Activated T-cell treated with anti-CD3 and anti-CD28 coated beads, Interleukin-2, amount 50 U/mL, for 24 hours (primary cell): ENCODE data around the gene NCAM2.

Source experiments
- DNase-seq: peaks from one replicate; pipeline ENCODE4 v3.0.0-alpha.2; 2020
- H3K27ac Mint-ChIP-seq: 2 replicates; pipeline ENCODE4 v1.8.0; 2020; ENCODE audit warnings: mild to moderate bottlenecking, mixed read lengths
- H3K27me3 Mint-ChIP-seq: 2 replicates; pipeline ENCODE4 v1.8.0; 2020; ENCODE audit warnings: mixed read lengths
- H3K36me3 Mint-ChIP-seq: 2 replicates; pipeline ENCODE4 v1.8.0; 2020; ENCODE audit warnings: low read depth, mixed read lengths
- H3K4me1 Mint-ChIP-seq: 2 replicates; pipeline ENCODE4 v1.8.0; 2020; ENCODE audit warnings: low read depth, mixed read lengths
- H3K4me3 Mint-ChIP-seq: 2 replicates; pipeline ENCODE4 v1.8.0; 2020; ENCODE audit warnings: mild to moderate bottlenecking, moderate library complexity, mixed read lengths
- H3K9me3 Mint-ChIP-seq: 2 replicates; pipeline ENCODE4 v1.8.0; 2020; ENCODE audit warnings: mixed read lengths

The NCAM2 gene

GRCh38 chr21:21184771-21185528 lies 186.7 kb downstream of the NCAM2 start:
- H3K4me1 Mint-ChIP-seq, result no peaks in the 10 kb centered on the region
- no peaks in the 10 kb centered on the region for H3K36me3 Mint-ChIP-seq
- no peaks in the 10 kb centered on the region for H3K27me3 Mint-ChIP-seq
- no peak overlapping the region for H3K4me3 Mint-ChIP-seq
- no peak overlapping the region for H3K27ac Mint-ChIP-seq
- H3K9me3 Mint-ChIP-seq, result no peaks in the 10 kb centered on the region
- DNase-seq, result no peak

GRCh38 chr21:21187579-21187978 lies 189.4 kb downstream of the NCAM2 start:
- Mint-ChIP-seq H3K27ac (no peak overlapping the region), H3K4me3 (no peak overlapping the region), H3K9me3 (no peaks in the 10 kb centered on the region), H3K4me1 (no peaks in the 10 kb centered on the region), H3K27me3 (no peaks in the 10 kb centered on the region), H3K36me3 (no peaks in the 10 kb centered on the region)
- no peak for DNase-seq

DNA sequence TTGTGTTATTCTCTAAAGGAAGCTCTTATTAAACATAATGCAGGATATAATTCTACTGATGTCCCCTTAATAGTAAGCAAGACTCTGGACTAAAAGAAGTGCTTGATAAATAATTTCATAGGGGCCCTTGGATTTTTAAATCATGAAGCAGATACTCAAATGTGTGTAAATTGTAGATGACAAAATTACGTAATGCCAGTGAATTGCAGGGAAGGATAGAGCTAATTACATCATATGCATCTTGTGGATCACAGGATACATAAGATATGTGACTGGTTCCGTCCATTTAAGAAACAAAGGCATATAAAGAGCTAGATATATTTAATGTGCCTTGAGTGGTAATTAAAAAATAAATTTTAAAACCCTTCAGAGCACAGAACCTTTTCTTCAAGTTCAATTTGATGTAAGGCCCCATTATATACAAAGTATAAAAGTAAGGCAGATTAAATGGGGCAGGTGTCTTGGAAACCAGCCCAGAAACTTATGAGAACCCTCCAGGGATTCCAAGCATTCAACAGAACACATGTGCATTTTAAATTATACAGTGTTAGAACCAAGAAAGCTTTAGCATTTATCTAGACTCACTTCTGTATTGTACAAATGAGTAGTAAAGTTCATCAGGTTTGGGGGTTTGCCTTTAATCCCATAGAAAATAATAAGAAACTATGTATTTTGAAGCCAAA lies 190.4 kb downstream of the NCAM2 start:
- Mint-ChIP-seq H3K27ac (no peak overlapping the region), H3K36me3 (no peaks in the 10 kb centered on the region), H3K4me1 (no peaks in the 10 kb centered on the region), H3K4me3 (no peak overlapping the region), H3K27me3 (no peaks in the 10 kb centered on the region), H3K9me3 (no peaks in the 10 kb centered on the region)
- DNase-seq, result no peak

DNA sequence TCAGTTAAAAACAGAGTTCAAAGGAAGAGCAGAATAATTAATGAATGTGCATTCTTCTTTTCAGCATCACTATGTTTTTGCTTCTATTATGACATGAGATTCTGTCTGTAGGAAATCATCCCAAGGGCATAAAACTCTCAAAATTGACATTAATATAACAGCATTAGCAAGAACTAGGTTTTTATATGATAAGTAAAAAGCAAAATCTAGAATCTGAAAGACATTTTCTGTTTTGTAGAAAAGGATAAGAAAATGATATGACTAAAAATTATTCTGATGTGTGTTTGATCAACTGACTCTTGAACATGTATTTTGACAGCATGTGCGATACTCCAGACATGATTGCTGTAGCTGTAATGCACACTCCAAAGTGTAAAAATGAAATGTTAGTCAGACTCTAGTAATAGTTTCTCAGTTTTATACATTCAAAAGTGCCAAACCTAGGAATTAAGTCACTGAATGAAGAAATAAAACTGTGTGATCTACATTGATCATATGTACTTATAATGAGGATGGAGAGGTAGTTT lies 197.3 kb downstream of the NCAM2 start:
- Mint-ChIP-seq H3K9me3 (no peaks in the 10 kb centered on the region), H3K27ac (no peak overlapping the region), H3K4me3 (no peak overlapping the region), H3K36me3 (no peaks in the 10 kb centered on the region), H3K4me1 (peaks cover 18% of the 10 kb centered on the region), H3K27me3 (no peaks in the 10 kb centered on the region)
- DNase-seq, result no peak

- H3K27ac Mint-ChIP-seq, result no peak overlapping the region
- peaks cover 19% of the 10 kb centered on the region for H3K4me1 Mint-ChIP-seq
- H3K27me3 Mint-ChIP-seq, result no peaks in the 10 kb centered on the region
- H3K9me3 Mint-ChIP-seq, result no peaks in the 10 kb centered on the region
- H3K4me3 Mint-ChIP-seq, result no peak overlapping the region
- DNase-seq, result no peak
- no peaks in the 10 kb centered on the region for H3K36me3 Mint-ChIP-seq
Measured at GRCh38 chr21:21196087-21196486, 197.9 kb downstream of the NCAM2 start.

DNA sequence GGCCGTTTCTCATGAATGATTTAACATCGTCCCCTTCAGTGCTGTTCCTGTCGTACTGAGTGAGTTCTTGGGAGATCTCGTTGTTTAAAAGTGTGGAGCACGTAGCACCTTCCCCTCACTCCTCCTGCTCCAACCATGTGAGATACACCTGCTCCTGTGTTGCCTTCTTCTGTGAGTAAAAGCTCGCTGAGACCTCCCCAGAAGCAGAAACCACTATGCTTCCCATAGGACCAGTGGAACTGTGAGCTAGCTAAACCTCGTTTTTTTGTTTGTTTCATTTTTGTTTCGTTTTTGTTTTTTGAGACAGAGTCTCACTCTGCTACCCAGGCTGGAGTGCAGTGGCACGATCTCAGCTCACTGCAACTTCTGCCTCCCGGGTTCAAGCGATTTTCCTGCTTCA lies 198.6 kb downstream of the NCAM2 start:
- H3K36me3 Mint-ChIP-seq, result no peaks in the 10 kb centered on the region
- peaks cover 25% of the 10 kb centered on the region for H3K4me1 Mint-ChIP-seq
- no peaks in the 10 kb centered on the region for H3K27me3 Mint-ChIP-seq
- H3K9me3 Mint-ChIP-seq, result no peaks in the 10 kb centered on the region
- H3K27ac Mint-ChIP-seq, result no peak overlapping the region
- H3K4me3 Mint-ChIP-seq, result no peak overlapping the region
- no peak for DNase-seq

DNA sequence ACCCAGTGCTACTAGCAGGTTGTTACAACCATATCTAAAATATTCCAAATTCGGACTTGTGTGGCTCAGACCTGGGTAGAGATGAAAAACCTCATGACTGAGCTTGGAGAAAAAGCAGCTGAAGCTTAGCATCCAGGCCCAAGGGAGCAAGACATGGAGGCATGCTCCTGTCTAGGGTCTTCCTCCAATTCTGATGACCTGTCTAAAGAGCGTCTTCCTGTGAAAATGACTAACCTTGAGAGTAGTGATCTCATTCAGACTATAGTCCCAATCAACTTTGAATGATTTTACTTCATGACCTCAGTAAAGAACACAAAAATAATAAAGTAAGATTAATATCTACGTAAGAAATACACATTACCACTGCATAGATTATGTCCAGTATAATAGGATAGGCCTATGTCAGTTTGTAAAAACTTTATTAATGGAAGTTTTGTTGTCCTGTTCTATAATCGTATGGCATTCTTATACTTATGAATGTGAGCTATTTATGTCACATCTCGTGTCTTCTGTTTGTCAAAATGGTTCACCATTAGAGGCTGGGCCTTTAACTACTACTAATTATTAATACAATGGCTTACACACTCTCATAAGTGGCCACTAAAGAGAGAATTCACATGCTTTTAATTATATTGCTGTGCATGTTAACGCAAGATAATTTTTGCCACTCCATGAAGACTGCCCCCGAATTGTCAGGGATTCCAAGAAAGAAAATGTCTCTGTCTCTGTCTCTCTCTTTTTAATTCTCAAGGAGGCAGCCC lies 201.3 kb downstream of the NCAM2 start:
- Mint-ChIP-seq H3K9me3 (no peaks in the 10 kb centered on the region), H3K27ac (peak overlapping the region; percentile 76), H3K36me3 (no peaks in the 10 kb centered on the region), H3K4me3 (no peak overlapping the region), H3K27me3 (no peaks in the 10 kb centered on the region), H3K4me1 (peaks cover 25% of the 10 kb centered on the region)
- DNase-seq, result no peak

DNA sequence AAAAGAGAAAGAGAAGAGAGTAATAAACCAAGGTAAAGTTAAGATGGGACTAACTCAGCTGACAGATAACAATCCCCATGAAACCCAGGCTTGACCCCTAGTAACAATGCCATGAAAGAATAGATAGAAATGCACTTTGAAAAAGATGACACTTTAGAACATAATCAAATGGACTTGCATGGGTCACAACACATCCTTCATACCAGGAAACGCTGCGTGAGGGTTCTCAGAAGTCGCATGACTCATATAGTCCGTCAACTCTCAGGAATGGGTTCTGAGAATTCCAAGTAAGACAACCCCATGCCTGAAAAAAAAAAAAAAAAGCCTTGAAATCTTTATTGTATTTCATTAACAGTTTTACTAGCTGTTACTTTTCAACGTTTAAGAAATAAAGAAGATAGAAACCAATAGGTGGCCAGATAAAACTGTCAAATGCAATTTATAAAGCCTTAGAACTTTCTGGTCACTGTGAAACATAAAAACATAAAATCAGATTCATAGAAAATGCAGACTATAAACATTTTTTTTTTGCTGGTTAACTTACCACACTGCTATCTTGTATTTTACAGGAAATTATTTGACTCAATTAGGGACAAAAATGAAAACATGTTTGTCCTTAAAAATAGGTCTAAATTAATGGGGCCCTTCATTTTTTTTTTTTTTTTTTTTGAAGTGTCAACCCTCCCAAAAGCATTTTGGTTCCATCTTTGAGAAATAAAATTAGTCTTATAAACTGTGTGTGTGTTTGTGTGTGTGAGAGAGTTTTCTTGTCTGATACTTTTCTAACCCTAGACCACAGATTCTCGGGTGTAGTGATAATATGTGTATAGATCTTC lies 202.1 kb downstream of the NCAM2 start:
- H3K9me3 Mint-ChIP-seq, result no peaks in the 10 kb centered on the region
- DNase-seq, result no peak
- peaks cover 25% of the 10 kb centered on the region for H3K4me1 Mint-ChIP-seq
- H3K27me3 Mint-ChIP-seq, result no peaks in the 10 kb centered on the region
- H3K36me3 Mint-ChIP-seq, result no peaks in the 10 kb centered on the region
- peak overlapping the region; percentile 76 for H3K27ac Mint-ChIP-seq
- H3K4me3 Mint-ChIP-seq, result no peak overlapping the region

GRCh38 chr21:21200939-21201615 lies 202.9 kb downstream of the NCAM2 start:
- Mint-ChIP-seq H3K4me1 (peaks cover 25% of the 10 kb centered on the region), H3K27ac (peak overlapping the region; percentile 32), H3K9me3 (no peaks in the 10 kb centered on the region), H3K4me3 (no peak overlapping the region), H3K27me3 (no peaks in the 10 kb centered on the region), H3K36me3 (no peaks in the 10 kb centered on the region)
- no peak for DNase-seq

GRCh38 chr21:21203822-21204339 lies 205.7 kb downstream of the NCAM2 start:
- DNase-seq, result no peak
- H3K9me3 Mint-ChIP-seq, result no peaks in the 10 kb centered on the region
- no peak overlapping the region for H3K27ac Mint-ChIP-seq
- H3K4me3 Mint-ChIP-seq, result no peak overlapping the region
- no peaks in the 10 kb centered on the region for H3K36me3 Mint-ChIP-seq
- H3K27me3 Mint-ChIP-seq, result no peaks in the 10 kb centered on the region
- H3K4me1 Mint-ChIP-seq, result peaks cover 20% of the 10 kb centered on the region

GRCh38 chr21:21204366-21204996 lies 206.3 kb downstream of the NCAM2 start:
- no peak for DNase-seq
- Mint-ChIP-seq H3K27me3 (no peaks in the 10 kb centered on the region), H3K36me3 (no peaks in the 10 kb centered on the region), H3K9me3 (no peaks in the 10 kb centered on the region), H3K4me1 (peaks cover 15% of the 10 kb centered on the region), H3K27ac (no peak overlapping the region), H3K4me3 (no peak overlapping the region)

GRCh38 chr21:21205604-21206003 lies 207.4 kb downstream of the NCAM2 start:
- no peaks in the 10 kb centered on the region for H3K27me3 Mint-ChIP-seq
- DNase-seq, result no peak
- H3K27ac Mint-ChIP-seq, result no peak overlapping the region
- H3K36me3 Mint-ChIP-seq, result no peaks in the 10 kb centered on the region
- H3K4me3 Mint-ChIP-seq, result no peak overlapping the region
- H3K9me3 Mint-ChIP-seq, result no peaks in the 10 kb centered on the region
- peaks cover 7% of the 10 kb centered on the region for H3K4me1 Mint-ChIP-seq

- no peak overlapping the region for H3K27ac Mint-ChIP-seq
- no peaks in the 10 kb centered on the region for H3K27me3 Mint-ChIP-seq
- H3K4me1 Mint-ChIP-seq, result no peaks in the 10 kb centered on the region
- H3K9me3 Mint-ChIP-seq, result peaks cover 2% of the 10 kb centered on the region
- no peak overlapping the region for H3K4me3 Mint-ChIP-seq
- no peak for DNase-seq
- no peaks in the 10 kb centered on the region for H3K36me3 Mint-ChIP-seq
Measured at GRCh38 chr21:21210552-21210951, 212.3 kb downstream of the NCAM2 start.
